Testis (tissue), 2 donors: ENCODE results near the gene CST9.

Experiments used
- CTCF ChIP-seq, 3 experiments: fragments of 450-650 bp in 2 of 3; fragments of 200-600 bp in 1 of 3; sonication (generic) in 1 of 3; IDR thresholded peaks; one replicate each; pipeline ENCODE4 v1.5.1; 2016 to 2019; ENCODE audit warnings: antibody characterized with exemption in 3 of 3, mild to moderate bottlenecking in 2 of 3, moderate library complexity in 1 of 3
- POLR2A ChIP-seq: fragments of 450-650 bp; IDR thresholded peaks from one replicate; pipeline ENCODE4 v1.6.1; 2017; ENCODE audit warnings: antibody characterized with exemption, mild to moderate bottlenecking, moderate library complexity

- TF ChIP-seq CTCF (IDR thresholded peaks at IDR 0.05): no peak
- TF ChIP-seq POLR2A: no peak
Measured at GRCh38 chr20:23586735-23587525, 18.8 kb downstream of the CST9 start.
